Measurements from ENCODE around the gene AUTS2.

AUTS2 gene

GRCh38 chr7:69598081-69598486 lies at the start of gene AUTS2:
AUTS2 (plus strand) TSS chr7:69598475; CDS start chr7:69599654, 1,179 bp downstream.
- peak; percentile 29 for DNase-seq (ENCODE audit: low read depth)

- DNase-seq (ENCODE audit: low read depth) = no peak
Observed at GRCh38 chr7:69550991-69551390, 47.3 kb upstream of the AUTS2 start.

GRCh38 chr7:69553190-69553589 lies 45.1 kb upstream of the AUTS2 start:
- no peak for DNase-seq (ENCODE audit: low read depth)

GRCh38 chr7:69561266-69561960 lies 36.9 kb upstream of the AUTS2 start:
- no peak for DNase-seq (ENCODE audit: low read depth)

- DNase-seq (ENCODE audit: low read depth) = no peak
Observed at GRCh38 chr7:69564454-69565417, 33.5 kb upstream of the AUTS2 start.

- DNase-seq (ENCODE audit: low read depth) = no peak
Observed at GRCh38 chr7:69567800-69568199, 30.5 kb upstream of the AUTS2 start.

- DNase-seq (ENCODE audit: low read depth) = no peak
Observed at GRCh38 chr7:69568266-69568665, 30.0 kb upstream of the AUTS2 start.

- no peak for DNase-seq (ENCODE audit: low read depth)
Observed at GRCh38 chr7:69575651-69576050, 22.6 kb upstream of the AUTS2 start.

GRCh38 chr7:69577221-69577620 lies 21.1 kb upstream of the AUTS2 start:
- DNase-seq (ENCODE audit: low read depth) = no peak

- DNase-seq (ENCODE audit: low read depth) = no peak
Observed at GRCh38 chr7:69585169-69585568, 13.1 kb upstream of the AUTS2 start.

GRCh38 chr7:69586321-69586720 lies 12.0 kb upstream of the AUTS2 start:
- DNase-seq (ENCODE audit: low read depth) = no peak

GRCh38 chr7:69588773-69589172 lies 9.5 kb upstream of the AUTS2 start:
- DNase-seq (ENCODE audit: low read depth) = no peak

GRCh38 chr7:69591805-69592204 lies 6.5 kb upstream of the AUTS2 start:
- DNase-seq (ENCODE audit: low read depth) = no peak

- DNase-seq (ENCODE audit: low read depth) = no peak
Observed at GRCh38 chr7:69593511-69593910, 4.8 kb upstream of the AUTS2 start.

GRCh38 chr7:69595415-69595814 lies 2.9 kb upstream of the AUTS2 start:
- DNase-seq (ENCODE audit: low read depth) = no peak

- no peak for DNase-seq (ENCODE audit: low read depth)
Observed at GRCh38 chr7:69596056-69596455, 2.2 kb upstream of the AUTS2 start.

- no peak for DNase-seq (ENCODE audit: low read depth)
Observed at GRCh38 chr7:69596723-69597277, 1.5 kb upstream of the AUTS2 start.

- DNase-seq (ENCODE audit: low read depth) = no peak
Observed at GRCh38 chr7:69597278-69598076, 798 bp upstream of the AUTS2 start.

GRCh38 chr7:69598487-69599285 lies 411 bp downstream of the AUTS2 start:
- DNase-seq (ENCODE audit: low read depth) = no peak

GRCh38 chr7:69599286-69599954 lies 1.1 kb downstream of the AUTS2 start:
- no peak for DNase-seq (ENCODE audit: low read depth)
